ENCODE data around the gene CERK. TPM values are rescaled to one million over a fixed set of nuclear protein-coding genes. Genes with fewer than 3 reads are reported as not detected.

Gene CERK
- total RNA-seq, 1 experiment from 2014 or later = 87.7 TPM

DNA sequence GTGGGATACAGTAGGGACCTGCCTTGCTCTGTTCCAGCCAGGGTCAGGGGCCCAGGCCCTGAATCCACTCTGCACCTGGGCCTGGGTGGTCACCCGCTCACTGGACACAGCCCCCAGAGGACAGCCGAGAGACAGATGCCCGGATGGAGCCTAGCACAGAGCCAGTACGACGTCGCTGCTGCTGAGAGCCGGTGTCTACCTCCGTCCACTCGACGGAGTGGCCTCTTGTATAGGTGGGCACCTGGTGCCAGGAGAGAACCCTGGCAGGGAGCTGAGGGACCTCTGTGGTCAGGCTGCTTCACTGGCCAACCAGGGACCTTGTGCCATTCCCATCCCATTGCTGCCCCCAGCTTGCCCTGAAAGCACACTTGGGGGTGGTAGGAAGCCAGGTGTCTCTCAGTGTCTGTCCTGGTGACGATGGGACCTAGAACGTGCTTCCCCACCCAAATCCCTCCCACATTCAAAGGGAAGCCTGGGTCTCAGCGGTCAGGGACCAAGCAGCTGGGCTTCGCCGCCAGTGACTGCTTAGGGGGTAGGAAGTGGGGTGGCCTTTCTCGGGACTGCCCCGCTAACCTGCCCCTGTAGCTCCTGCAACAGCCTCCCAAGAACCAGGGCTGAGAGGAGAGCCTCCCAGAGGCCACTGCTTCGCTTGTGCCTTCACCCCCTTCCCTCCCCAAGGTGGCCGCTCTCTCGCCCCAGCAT is 10.3 kb upstream of the CERK start:
- Histone ChIP-seq H3K4me3 (no peak overlapping the region), H3K27ac (no peak overlapping the region), H3K36me3 (no peaks in the 10 kb centered on the region), H3K9me3 (replicated peaks) (no peaks in the 10 kb centered on the region), H3K27me3 (no peaks in the 10 kb centered on the region; the same call in 1 of the 2 replicates), H3K4me1 (peaks cover 15% of the 10 kb centered on the region)
- DNase-seq = no peak

- peak; percentile 39 to 47 for DNase-seq
- Histone ChIP-seq H3K27me3 (no peaks in the 10 kb centered on the region; the same call in 1 of the 2 replicates), H3K4me1 (peaks cover 12% of the 10 kb centered on the region), H3K36me3 (no peaks in the 10 kb centered on the region), H3K27ac (no peak overlapping the region), H3K9me3 (replicated peaks) (no peaks in the 10 kb centered on the region), H3K4me3 (no peak overlapping the region)
Observed at GRCh38 chr22:46747646-46748045, 9.6 kb upstream of the CERK start.

GRCh38 chr22:46746620-46747019 is 8.6 kb upstream of the CERK start:
- H3K36me3 ChIP-seq = no peaks in the 10 kb centered on the region
- no peak for DNase-seq
- H3K4me1 ChIP-seq = peaks cover 12% of the 10 kb centered on the region
- H3K27ac ChIP-seq = no peak overlapping the region
- H3K4me3 ChIP-seq = no peak overlapping the region
- no peaks in the 10 kb centered on the region for H3K9me3 ChIP-seq (replicated peaks)
- no peaks in the 10 kb centered on the region; the same call in 1 of the 2 replicates for H3K27me3 ChIP-seq

GRCh38 chr22:46746192-46746591 is 8.1 kb upstream of the CERK start:
- H3K27ac ChIP-seq = no peak overlapping the region
- H3K4me1 ChIP-seq = peaks cover 12% of the 10 kb centered on the region
- H3K27me3 ChIP-seq = no peaks in the 10 kb centered on the region; the same call in 1 of the 2 replicates
- H3K4me3 ChIP-seq = no peak overlapping the region
- DNase-seq = no peak
- no peaks in the 10 kb centered on the region for H3K36me3 ChIP-seq
- no peaks in the 10 kb centered on the region for H3K9me3 ChIP-seq (replicated peaks)

- Histone ChIP-seq H3K4me1 (peaks cover 7% of the 10 kb centered on the region), H3K9me3 (replicated peaks) (no peaks in the 10 kb centered on the region), H3K27ac (no peak overlapping the region), H3K36me3 (no peaks in the 10 kb centered on the region), H3K4me3 (no peak overlapping the region), H3K27me3 (no peaks in the 10 kb centered on the region; the same call in 1 of the 2 replicates)
- DNase-seq = no peak
Observed at GRCh38 chr22:46744581-46744980, 6.5 kb upstream of the CERK start.

DNA sequence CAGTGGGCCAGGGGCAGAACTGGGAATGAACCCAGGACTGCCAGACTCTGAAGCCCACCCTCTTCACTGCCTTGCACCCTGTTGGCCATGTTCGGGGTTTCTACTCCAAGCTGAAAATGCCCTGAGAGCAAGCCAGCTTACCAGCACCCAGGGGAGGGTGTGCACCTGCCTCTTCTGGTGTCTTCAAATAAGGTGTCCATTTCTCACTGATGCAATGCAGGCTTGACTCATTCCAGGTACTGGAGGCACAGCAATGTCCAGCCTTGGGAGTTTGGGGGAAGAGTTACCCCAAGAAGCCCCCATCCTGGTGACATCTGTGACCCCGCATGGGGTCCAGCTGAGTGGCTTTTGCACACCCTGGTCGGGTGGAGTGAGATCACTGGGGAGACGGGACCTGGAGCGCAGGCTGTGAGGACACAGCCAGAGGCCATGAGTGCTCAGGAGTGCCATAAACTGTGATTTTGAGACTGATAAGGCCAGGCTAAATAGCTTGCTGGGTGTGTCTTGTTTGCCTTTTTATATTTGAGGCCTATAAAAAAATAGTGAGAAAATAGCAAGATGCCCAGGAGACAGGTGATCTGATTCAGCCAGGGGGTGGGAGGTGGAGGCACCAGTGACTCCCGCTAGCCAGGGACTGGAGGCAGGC is 4.6 kb upstream of the CERK start:
- H3K27ac ChIP-seq = no peak overlapping the region
- H3K36me3 ChIP-seq = no peaks in the 10 kb centered on the region
- H3K27me3 ChIP-seq = no peaks in the 10 kb centered on the region; the same call in 1 of the 2 replicates
- DNase-seq = no peak
- peaks cover 5% of the 10 kb centered on the region for H3K4me1 ChIP-seq
- H3K9me3 ChIP-seq (replicated peaks) = no peaks in the 10 kb centered on the region
- no peak overlapping the region for H3K4me3 ChIP-seq

- no peak overlapping the region for H3K27ac ChIP-seq
- no peak for DNase-seq
- H3K27me3 ChIP-seq = no peaks in the 10 kb centered on the region; the same call in 1 of the 2 replicates
- H3K4me1 ChIP-seq = peaks cover 3% of the 10 kb centered on the region; the same call in 1 of the 2 replicates
- H3K36me3 ChIP-seq = no peaks in the 10 kb centered on the region
- no peaks in the 10 kb centered on the region for H3K9me3 ChIP-seq (replicated peaks)
- H3K4me3 ChIP-seq = no peak overlapping the region
Observed at GRCh38 chr22:46741974-46742519, 4.0 kb upstream of the CERK start.

DNA sequence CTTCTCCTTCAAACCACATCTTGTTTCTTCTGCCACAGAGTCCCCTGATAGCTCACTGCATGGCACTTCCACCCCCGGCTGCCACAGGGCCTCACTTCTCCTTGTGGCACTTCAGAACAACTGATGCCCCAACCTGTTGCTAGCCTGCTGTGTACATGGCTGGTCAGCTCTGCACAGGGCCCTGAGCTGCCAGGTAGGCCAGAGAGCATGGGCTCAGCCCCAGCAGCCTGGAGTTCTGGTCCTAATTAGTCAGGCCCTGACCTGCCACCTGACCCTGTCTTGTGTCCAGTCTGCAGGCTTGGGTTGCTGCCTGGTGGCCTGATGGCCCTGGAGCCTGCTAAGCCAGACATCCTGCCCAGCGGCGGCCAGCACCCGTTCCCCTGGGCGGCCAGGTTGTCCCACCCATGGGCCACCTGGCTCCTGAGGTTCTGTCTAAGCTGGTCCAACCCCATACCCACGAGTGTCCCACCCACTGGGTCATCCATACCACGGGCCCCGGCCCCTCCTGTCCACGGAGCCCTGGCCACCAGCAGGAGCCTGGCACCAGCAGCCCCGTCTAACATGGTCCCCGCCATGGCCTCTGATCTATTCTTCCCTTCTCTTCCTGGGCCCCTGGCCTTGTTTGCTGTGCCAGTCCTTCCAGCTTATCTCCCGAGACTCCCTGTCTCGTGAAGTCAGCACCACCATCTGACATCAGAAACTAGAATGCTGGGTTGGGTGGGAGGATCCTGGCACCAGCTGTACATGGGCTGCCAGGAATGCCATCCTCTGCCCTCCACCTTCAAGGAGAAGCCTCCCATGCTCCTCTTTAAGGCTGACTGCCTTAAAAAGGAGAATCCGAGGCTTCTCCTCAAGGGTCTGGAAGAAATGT is 3.1 kb upstream of the CERK start:
- Histone ChIP-seq H3K27ac (no peak overlapping the region), H3K4me1 (peaks cover 10% of the 10 kb centered on the region; the same call in 1 of the 2 replicates)
- no peak for DNase-seq

GRCh38 chr22:46739094-46739870 is 1.2 kb upstream of the CERK start:
- no peaks in the 10 kb centered on the region for H3K36me3 ChIP-seq
- H3K4me1 ChIP-seq = peaks cover 15% of the 10 kb centered on the region; the same call in 1 of the 2 replicates
- no peaks in the 10 kb centered on the region for H3K27me3 ChIP-seq
- H3K9me3 ChIP-seq (replicated peaks) = no peaks in the 10 kb centered on the region
- H3K27ac ChIP-seq = no peak overlapping the region; the same call in 1 of the 2 replicates
- peak in 1 of 2 experiments; percentile 42 for DNase-seq
- peak overlapping the region; percentile 72 for H3K4me3 ChIP-seq

More for the DNA sequence above, 3.1 kb upstream of the CERK start:
- Histone ChIP-seq H3K9me3 (replicated peaks) (no peaks in the 10 kb centered on the region), H3K36me3 (no peaks in the 10 kb centered on the region), H3K27me3 (no peaks in the 10 kb centered on the region; the same call in 1 of the 2 replicates), H3K4me3 (no peak overlapping the region)

GRCh38 chr22:46738647-46739093 is 618 bp upstream of the CERK start:
- Histone ChIP-seq H3K4me3 (peak overlapping the region; percentile 72), H3K9me3 (replicated peaks) (no peaks in the 10 kb centered on the region), H3K27ac (peak overlapping the region; percentile 66), H3K36me3 (no peaks in the 10 kb centered on the region), H3K4me1 (peaks cover 15% of the 10 kb centered on the region; the same call in 1 of the 2 replicates), H3K27me3 (no peaks in the 10 kb centered on the region)
- DNase-seq = peak; percentile 44 to 51

DNA sequence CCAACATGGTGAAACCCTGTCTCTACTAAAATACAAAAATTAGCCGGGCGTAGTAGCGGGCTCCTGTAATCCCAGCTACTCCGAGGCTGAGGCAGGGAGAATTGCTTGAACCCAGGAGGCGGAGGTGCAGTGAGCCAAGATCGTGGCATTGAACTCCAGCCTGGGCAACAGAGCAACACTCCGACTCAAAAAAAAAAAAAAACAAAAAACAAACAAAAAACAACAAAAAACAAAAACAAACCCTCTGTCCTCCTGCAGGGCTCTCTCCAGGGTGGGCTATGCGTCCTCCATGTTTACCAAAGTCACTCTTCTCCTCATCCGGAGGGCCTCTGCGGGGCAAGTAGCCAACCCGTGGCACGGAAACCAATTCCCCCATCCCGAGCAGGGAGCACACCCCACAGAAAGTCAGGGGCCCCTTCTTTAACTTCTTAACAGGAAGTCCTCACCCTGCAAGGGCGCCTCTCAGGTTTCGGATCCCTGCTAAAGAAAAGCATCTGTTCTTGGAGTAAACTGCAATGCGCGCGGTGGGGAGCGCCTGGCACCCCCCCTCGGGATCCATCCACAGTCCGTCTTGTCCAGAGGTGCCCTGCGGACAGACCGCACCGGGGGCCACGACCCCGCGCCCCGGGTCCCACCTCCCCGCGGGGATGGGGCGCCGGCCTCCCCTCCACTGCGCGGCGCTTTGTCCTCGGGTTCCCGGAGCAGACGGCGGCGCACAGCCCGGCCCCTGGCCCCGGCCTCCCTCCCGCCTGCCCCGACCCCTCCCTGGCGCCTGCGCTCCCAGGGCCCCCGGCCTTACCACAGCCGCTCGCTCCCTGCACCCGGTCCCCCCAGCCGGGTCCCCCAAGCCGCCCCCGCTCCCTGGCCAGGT is 712 bp downstream of the CERK start:
- Histone ChIP-seq H3K4me3 (peak overlapping the region; percentile 72), H3K9me3 (replicated peaks) (no peaks in the 10 kb centered on the region), H3K36me3 (no peaks in the 10 kb centered on the region), H3K27ac (peak overlapping the region; percentile 15; the same call in 1 of the 2 replicates), H3K27me3 (no peaks in the 10 kb centered on the region), H3K4me1 (peaks cover 15% of the 10 kb centered on the region; the same call in 1 of the 2 replicates)
- peak; percentile 52 to 64 for DNase-seq

GRCh38 chr22:46736705-46737104 is 1.3 kb downstream of the CERK start:
- Histone ChIP-seq H3K9me3 (replicated peaks) (no peaks in the 10 kb centered on the region), H3K4me3 (peak overlapping the region; percentile 72), H3K27ac (no peak overlapping the region), H3K4me1 (peaks cover 16% of the 10 kb centered on the region; the same call in 1 of the 2 replicates), H3K36me3 (no peaks in the 10 kb centered on the region), H3K27me3 (no peaks in the 10 kb centered on the region)
- DNase-seq = no peak
